HG03196 (cell line): ENCODE measurements around the gene CDH15.

Experiments used
- ATAC-seq: cut with Tn5 transposase; IDR thresholded peaks from one replicate; pipeline ENCODE4 v1.9.1; 2021; ENCODE audit not compliant: unreplicated experiment

The CDH15 gene

GRCh38 chr16:89140981-89141883 lies 30.3 kb upstream of the CDH15 start:
- ATAC-seq, result no peak

GRCh38 chr16:89141884-89142267 lies 29.7 kb upstream of the CDH15 start:
- no peak for ATAC-seq

GRCh38 chr16:89142474-89143195 lies 28.9 kb upstream of the CDH15 start:
- no peak for ATAC-seq

GRCh38 chr16:89143201-89143741 lies 28.3 kb upstream of the CDH15 start:
- ATAC-seq, result no peak

- no peak for ATAC-seq
These were observed 27.5 kb upstream of the CDH15 start for GRCh38 chr16:89143911-89144675.

- no peak for ATAC-seq
These were observed 26.9 kb upstream of the CDH15 start for GRCh38 chr16:89144681-89145080.

GRCh38 chr16:89145406-89146161 lies 26.0 kb upstream of the CDH15 start:
- ATAC-seq, result no peak

- ATAC-seq, result no peak
These were observed 25.1 kb upstream of the CDH15 start for GRCh38 chr16:89146211-89147005.

GRCh38 chr16:89147085-89147817 lies 24.3 kb upstream of the CDH15 start:
- ATAC-seq, result no peak

- no peak for ATAC-seq
These were observed 22.2 kb upstream of the CDH15 start for GRCh38 chr16:89149386-89149785.

GRCh38 chr16:89150090-89150835 lies 21.3 kb upstream of the CDH15 start:
- no peak for ATAC-seq

- no peak for ATAC-seq
These were observed 20.6 kb upstream of the CDH15 start for GRCh38 chr16:89150981-89151380.

- ATAC-seq, result no peak
These were observed 18.5 kb upstream of the CDH15 start for GRCh38 chr16:89152831-89153700.

- no peak for ATAC-seq
These were observed 17.7 kb upstream of the CDH15 start for GRCh38 chr16:89153848-89154271.

- ATAC-seq, result no peak
These were observed 17.0 kb upstream of the CDH15 start for GRCh38 chr16:89154390-89155183.

GRCh38 chr16:89155184-89155679 lies 16.3 kb upstream of the CDH15 start:
- ATAC-seq, result no peak
